GM12878 (cell line): Measurements from ENCODE around the gene CIAO2B. TPM values are rescaled to one million over a fixed set of nuclear protein-coding genes. Genes with fewer than 3 reads are reported as not detected.

Experiments
- ATAC-seq: fragments of 200-7000 bp; cut with Tn5 transposase; 3 replicates; pipeline ENCODE4 v1.9.1; 2020; ENCODE audit warnings: mild to moderate bottlenecking, moderate library complexity
- BruUV-seq: library from RNA; stranded (reverse); fragments of 400-500 nt; replicated peaks from 2 replicates; lab custom pipeline; 2021; lab: Mats Ljungman, UMichigan
- CTCF ChIA-PET: fragments of 300-600 bp; sonication (Branson Sonifier 250); formaldehyde crosslinking; extraction: SDS; loops from one replicate; lab custom pipeline; 2021; ENCODE audit warnings: inconsistent platforms; lab: Yijun Ruan, JAX
- POLR2A ChIA-PET: fragments of 350-600 bp; formaldehyde crosslinking; extraction: SDS; loops from one replicate; lab custom pipeline; 2021; ENCODE audit warnings: inconsistent platforms; lab: Charles Lee
- RAD21 ChIA-PET: fragments of 300-600 bp; sonication (Branson Sonifier 250); formaldehyde crosslinking; loops from one replicate; lab custom pipeline; 2023; ENCODE audit warnings: antibody characterized with exemption; ENCODE audit not compliant: unreplicated experiment; lab: Charles Lee
- SMC1A ChIA-PET: fragments of 300-600 bp; sonication (Branson Sonifier 250); formaldehyde crosslinking; loops from one replicate; lab custom pipeline; 2023; ENCODE audit not compliant: unreplicated experiment, uncharacterized antibody; lab: Charles Lee
- DNase-seq: peaks from one replicate; pipeline ENCODE4 v3.0.0-alpha.2; 2011; ENCODE audit warnings: low read depth, low spot score
- FAIRE-seq: peaks from 3 replicates; lab custom pipeline; 2011; peaks lifted over from hg19 to GRCh38; lab: Jason Lieb, UNC
- H2AFZ ChIP-seq: 2 replicates; pipeline ENCODE4 v1.6.0; 2011; ENCODE audit warnings: low read depth, low read length, control low read depth; ENCODE audit not compliant: control insufficient read depth
- H3K27ac ChIP-seq: 2 replicates; pipeline ENCODE4 v1.5.1; 2011; ENCODE audit warnings: control low read depth; ENCODE audit not compliant: control insufficient read depth, insufficient read depth
- H3K27me3 ChIP-seq, 2 experiments: replicated peaks in 1 of 2; 2 replicates each; pipeline versions ENCODE4 v1.6.0 to v1.6.1; 2011; ENCODE audit warnings: low read length in 1 of 2; ENCODE audit not compliant: control insufficient read depth in 2 of 2, insufficient read depth in 2 of 2
- H3K36me3 ChIP-seq, 2 experiments: 2 replicates each; pipeline ENCODE4 v1.5.1; 2011; ENCODE audit warnings: low read length in 1 of 2; ENCODE audit not compliant: control insufficient read depth in 2 of 2, insufficient read depth in 2 of 2
- H3K4me1 ChIP-seq: 2 replicates; pipeline ENCODE4 v1.6.1; 2011; ENCODE audit warnings: mild to moderate bottlenecking, low read length, moderate library complexity, mixed read lengths; ENCODE audit not compliant: control insufficient read depth, insufficient read depth
- H3K4me2 ChIP-seq: 2 replicates; pipeline ENCODE4 v1.6.0; 2011; ENCODE audit warnings: control low read depth; ENCODE audit not compliant: control insufficient read depth, insufficient read depth
- H3K4me3 ChIP-seq: fragments of 200-600 bp; sonication (generic); 2 replicates; pipeline ENCODE4 v1.5.1; 2016
- H3K79me2 ChIP-seq: 2 replicates; pipeline ENCODE4 v1.6.0; 2011; ENCODE audit warnings: low read length; ENCODE audit not compliant: control insufficient read depth, insufficient read depth
- H3K9ac ChIP-seq: 2 replicates; pipeline ENCODE4 v1.8.0; 2011; ENCODE audit warnings: low read length, control low read depth, mixed read lengths; ENCODE audit not compliant: control insufficient read depth, insufficient read depth
- H3K9me3 ChIP-seq: replicated peaks from 3 replicates; pipeline ENCODE4 v1.5.1; 2011; ENCODE audit warnings: mild to moderate bottlenecking, low read length; ENCODE audit not compliant: control insufficient read depth, insufficient read depth
- H4K20me1 ChIP-seq: 2 replicates; pipeline ENCODE4 v1.6.0; 2011; ENCODE audit not compliant: control insufficient read depth, insufficient read depth
- BMI1 ChIP-seq: fragments of 450-650 bp; IDR thresholded peaks from 2 replicates; pipeline ENCODE4 v1.6.1; 2016; ENCODE audit warnings: mild to moderate bottlenecking, moderate library complexity, borderline replicate concordance
- GABPA ChIP-seq: IDR thresholded peaks from 2 replicates; pipeline ENCODE4 v1.6.1; 2014; ENCODE audit warnings: antibody characterized with exemption, low read depth, mild to moderate bottlenecking, inconsistent platforms
- IKZF2 ChIP-seq, 2 experiments: fragments of 450-650 bp; IDR thresholded peaks; 2 replicates each; pipeline ENCODE4 v1.6.1; 2017; ENCODE audit warnings: mild to moderate bottlenecking in 2 of 2, moderate library complexity in 2 of 2
- RAD51 ChIP-seq: fragments of 450-650 bp; IDR thresholded peaks from 2 replicates; pipeline ENCODE4 v1.6.1; 2016; ENCODE audit warnings: moderate library complexity, mild to moderate bottlenecking, inconsistent platforms
- TAF1 ChIP-seq: IDR thresholded peaks from 2 replicates; pipeline ENCODE4 v1.6.1; 2011; ENCODE audit warnings: mild to moderate bottlenecking, low read depth, low read length, borderline replicate concordance
- TCF3 ChIP-seq: IDR thresholded peaks from 2 replicates; pipeline ENCODE4 v1.6.1; 2012; ENCODE audit warnings: low read depth, mild to moderate bottlenecking, low read length, borderline replicate concordance; ENCODE audit not compliant: insufficient read depth
- ZBED1 ChIP-seq: IDR thresholded peaks from 2 replicates; pipeline ENCODE4 v1.6.1; 2016; ENCODE audit warnings: borderline replicate concordance
- ZNF274 ChIP-seq: IDR thresholded peaks from one replicate; pipeline ENCODE4 v1.8.0; 2011; ENCODE audit not compliant: insufficient read length, insufficient read depth
- WGBS: methylation state at CpG from one replicate; pipeline ENCODE4 v1.1.6; 2016; ENCODE audit warnings: low lambda C conversion rate; ENCODE audit not compliant: insufficient replicate concordance, insufficient coverage; ENCODE audit errors: missing lambda C conversion rate; 5-methylcytosine and 5-hydroxymethylcytosine counted together
- in situ Hi-C: fragments of 300-500 bp; cut with MboI; formaldehyde crosslinking; loops from 9 replicates; pipeline ENCODE4 v1.14.3; 2018; ENCODE audit warnings: mixed read lengths
- intact Hi-C: fragments of 100-400 bp; cut with micrococcal nuclease; formaldehyde crosslinking; loops from one replicate; pipeline ENCODE4 v1.14.2; 2022; ENCODE audit not compliant: unreplicated experiment
- polyA plus RNA-seq, 11 experiments: library from polyadenylated mRNA; depleted of rRNA in 4 of 11; unstranded in 6 of 11; stranded (reverse) in 5 of 11; fragments of >200 nt; fragmentation: Nextera tagmentation in 4 of 11; fragmentation: Illumina TruSeq in 1 of 11; extraction: Ambion mirVana in 4 of 11; extraction: Trizol in 1 of 11; gene quantifications; 1 replicate in 1 of 11; 2 replicates in 10 of 11; pipeline versions ENCODE4 v1.2.1 to v1.2.3, GENCODE V29; 2011 to 2016; ENCODE audit warnings: inconsistent platforms in 2 of 11, missing spikeins in 2 of 11, low read depth in 1 of 11
- total RNA-seq, 4 experiments: library from RNA; depleted of rRNA in 3 of 4; stranded (reverse); fragments of >200 nt in 3 of 4; fragmentation: Illumina TruSeq in 1 of 4; extraction: Trizol in 1 of 4; gene quantifications; 2 replicates each; pipeline versions ENCODE4 v1.2.1 to v1.2.3, GENCODE V29; 2013 to 2021
- TF ChIP-seq, protein P1 (sequence below): IDR thresholded peaks from 2 replicates; pipeline ENCODE4 v1.6.1; 2012; ENCODE audit warnings: low read depth, low read length, improper control_type of control experiment

Gene CIAO2B
- total and polyA plus RNA-seq, 10 of the 15 experiments (the other 5 are each of a cell fraction or from before 2014, with no cell fraction given) = 76.4 to 241 (median 138) TPM

DNA sequence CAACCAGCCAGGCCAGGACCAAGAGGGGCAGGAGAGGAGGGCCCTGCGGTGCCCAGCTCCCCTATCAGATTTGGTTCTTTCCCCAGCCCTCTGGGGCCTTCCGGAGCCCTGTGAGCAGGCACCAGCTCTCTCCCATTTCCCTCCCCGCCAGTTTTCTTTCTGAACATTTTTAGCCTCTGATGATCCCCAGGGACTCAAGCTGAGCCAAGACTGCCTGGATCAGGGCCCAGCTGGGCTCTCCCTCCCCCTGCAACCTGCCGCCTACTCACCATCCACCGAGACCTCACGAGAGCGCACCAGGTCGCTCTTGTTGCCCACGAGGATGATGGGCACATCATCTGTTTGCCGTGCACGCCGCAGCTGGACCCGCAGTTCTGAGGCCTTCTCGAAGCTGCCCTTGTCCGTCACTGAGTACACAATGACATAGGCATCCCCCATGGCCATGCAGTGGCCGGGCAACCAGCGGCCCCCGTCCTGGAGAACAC is 10.9 kb downstream of the CIAO2B start:
- Histone ChIP-seq H4K20me1 (no peaks in the 10 kb centered on the region), H3K36me3 (no peaks in the 10 kb centered on the region), H3K4me1 (peaks cover 27% of the 10 kb centered on the region)
- BruUV-seq = TSS peak; percentile 49
- CTCF ChIA-PET = interaction anchor here (6.7 kb wide), 1 partner anchor 29 kb away, joined by 77 read pairs; no protein-coding TSS in a partner anchor
- TF ChIP-seq TAF1 (no peak), TCF3 (no peak), RAD51 (no peak), IKZF2 (IDR thresholded peaks at IDR 0.05) (no peak), ZBED1 (no peak), BMI1 (no peak), ZNF274 (no peak), GABPA (no peak)
- TF ChIP-seq, protein P1, sequence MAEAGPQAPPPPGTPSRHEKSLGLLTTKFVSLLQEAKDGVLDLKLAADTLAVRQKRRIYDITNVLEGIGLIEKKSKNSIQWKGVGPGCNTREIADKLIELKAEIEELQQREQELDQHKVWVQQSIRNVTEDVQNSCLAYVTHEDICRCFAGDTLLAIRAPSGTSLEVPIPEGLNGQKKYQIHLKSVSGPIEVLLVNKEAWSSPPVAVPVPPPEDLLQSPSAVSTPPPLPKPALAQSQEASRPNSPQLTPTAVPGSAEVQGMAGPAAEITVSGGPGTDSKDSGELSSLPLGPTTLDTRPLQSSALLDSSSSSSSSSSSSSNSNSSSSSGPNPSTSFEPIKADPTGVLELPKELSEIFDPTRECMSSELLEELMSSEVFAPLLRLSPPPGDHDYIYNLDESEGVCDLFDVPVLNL = no peak
- TF ChIP-seq, all 136 proteins: peak for 0
- ATAC-seq = no peak
- H3K79me2 ChIP-seq = no peaks in the 10 kb centered on the region
- no peak overlapping the region for H3K4me2 ChIP-seq
- SMC1A ChIA-PET = no interaction called here
- no peak overlapping the region for H3K4me3 ChIP-seq
- POLR2A ChIA-PET = no interaction called here
- WGBS = 54% methylated on average over 18 of the region's 18 CpGs
- H2AFZ ChIP-seq = no peak overlapping the region
- no peak for FAIRE-seq
- H3K27ac ChIP-seq = no peak overlapping the region
- in situ Hi-C loops (no loop called here), intact Hi-C loops (no loop called here)
- no peak overlapping the region for H3K9ac ChIP-seq
- H3K27me3 ChIP-seq = peaks cover 0 to 3% of the 10 kb centered on the region in 2 experiments; a peak in 3 of 4 replicates
- RAD21 ChIA-PET = no interaction called here
- no peaks in the 10 kb centered on the region for H3K9me3 ChIP-seq
- DNase-seq = no peak
